ENCODE measurements around the gene B3GNT2.

DNA sequence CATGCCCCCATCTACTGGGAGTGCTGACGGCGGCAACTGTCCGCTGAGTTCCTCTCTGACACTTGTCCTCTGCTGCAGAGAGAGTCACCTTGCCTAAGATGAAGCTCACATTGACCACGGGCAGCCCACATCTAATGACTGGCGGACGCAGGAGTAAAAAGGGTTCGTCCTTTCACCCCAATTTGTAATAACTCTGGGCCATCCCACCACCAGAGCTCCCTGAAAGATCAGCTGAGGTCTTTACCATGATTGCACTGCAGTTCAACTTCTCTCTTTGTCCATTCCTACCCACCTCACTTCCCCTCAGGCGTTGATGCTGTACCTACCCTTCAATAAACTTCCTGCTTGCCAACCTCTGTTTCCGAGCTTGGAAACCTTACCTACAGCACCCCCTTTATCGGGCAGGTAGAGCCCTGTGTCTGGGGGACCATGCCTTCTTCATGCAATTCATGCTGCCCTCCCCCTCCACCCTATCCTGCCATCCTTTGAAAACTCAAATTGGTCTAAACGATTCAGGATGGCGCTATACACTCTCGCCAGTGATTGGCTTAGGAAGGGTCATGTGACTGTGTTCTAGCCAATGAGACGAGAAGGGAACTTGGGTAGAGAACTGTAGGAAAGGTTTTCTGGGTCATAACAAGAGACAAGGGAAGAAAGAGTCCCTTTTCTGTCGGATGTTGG lies 10.3 kb upstream of the B3GNT2 start:
- TF ChIP-seq, protein P1, sequence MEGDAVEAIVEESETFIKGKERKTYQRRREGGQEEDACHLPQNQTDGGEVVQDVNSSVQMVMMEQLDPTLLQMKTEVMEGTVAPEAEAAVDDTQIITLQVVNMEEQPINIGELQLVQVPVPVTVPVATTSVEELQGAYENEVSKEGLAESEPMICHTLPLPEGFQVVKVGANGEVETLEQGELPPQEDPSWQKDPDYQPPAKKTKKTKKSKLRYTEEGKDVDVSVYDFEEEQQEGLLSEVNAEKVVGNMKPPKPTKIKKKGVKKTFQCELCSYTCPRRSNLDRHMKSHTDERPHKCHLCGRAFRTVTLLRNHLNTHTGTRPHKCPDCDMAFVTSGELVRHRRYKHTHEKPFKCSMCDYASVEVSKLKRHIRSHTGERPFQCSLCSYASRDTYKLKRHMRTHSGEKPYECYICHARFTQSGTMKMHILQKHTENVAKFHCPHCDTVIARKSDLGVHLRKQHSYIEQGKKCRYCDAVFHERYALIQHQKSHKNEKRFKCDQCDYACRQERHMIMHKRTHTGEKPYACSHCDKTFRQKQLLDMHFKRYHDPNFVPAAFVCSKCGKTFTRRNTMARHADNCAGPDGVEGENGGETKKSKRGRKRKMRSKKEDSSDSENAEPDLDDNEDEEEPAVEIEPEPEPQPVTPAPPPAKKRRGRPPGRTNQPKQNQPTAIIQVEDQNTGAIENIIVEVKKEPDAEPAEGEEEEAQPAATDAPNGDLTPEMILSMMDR (IDR thresholded peaks at IDR 0.05), result no peak
- TF ChIP-seq POLR2AphosphoS5 (IDR thresholded peaks at IDR 0.05), result no peak
